Lower leg skin (tissue), 4 donors: ENCODE results near the gene CCM2. TPM values are rescaled to one million over a fixed set of nuclear protein-coding genes. Genes with fewer than 3 reads are reported as not detected.

Experiments
- DNase-seq, 2 donors: peaks; one replicate each; pipeline ENCODE4 v3.0.0-alpha.2; 2019; ENCODE audit warnings: low spot score in 2 of 2
- H3K4me3 ChIP-seq: fragments of 200-600 bp; sonication (generic); 2 replicates; pipeline ENCODE4 v1.5.1; 2017; ENCODE audit warnings: mild to moderate bottlenecking, low read depth; ENCODE audit not compliant: poor library complexity, severe bottlenecking
- POLR2A ChIP-seq, 2 donors: fragments of 450-650 bp; IDR thresholded peaks; one replicate each; pipeline ENCODE4 v1.6.1; 2016 to 2017; ENCODE audit warnings: antibody characterized with exemption in 2 of 2, mild to moderate bottlenecking in 1 of 2, moderate library complexity in 1 of 2
- WGBS, 2 donors: methylation state at CpG; one replicate each; pipeline ENCODE4 v1.1.5; 2018; 5-methylcytosine and 5-hydroxymethylcytosine counted together
- intact Hi-C: fragments of 100-400 bp; cut with DNase I; formaldehyde crosslinking; loops from one replicate; pipeline ENCODE4 v1.15.0; 2023; ENCODE audit warnings: low total_unique reads
- total RNA-seq, 4 donors: library from RNA; depleted of rRNA; stranded (reverse); fragments of >200 nt; gene quantifications; one replicate each; pipeline ENCODE4 v1.1.0, GENCODE V29; 2016
- TF ChIP-seq, protein P1 (sequence below), 3 donors: fragments of 450-650 bp; IDR thresholded peaks; one replicate each; pipeline ENCODE4 v1.5.1; 2016; ENCODE audit warnings: antibody characterized with exemption in 3 of 3, mild to moderate bottlenecking in 3 of 3, moderate library complexity in 2 of 3

Gene CCM2
- 10 to 100 TPM; 25.1 to 45.7 (median 32.6) TPM for total RNA-seq

DNA sequence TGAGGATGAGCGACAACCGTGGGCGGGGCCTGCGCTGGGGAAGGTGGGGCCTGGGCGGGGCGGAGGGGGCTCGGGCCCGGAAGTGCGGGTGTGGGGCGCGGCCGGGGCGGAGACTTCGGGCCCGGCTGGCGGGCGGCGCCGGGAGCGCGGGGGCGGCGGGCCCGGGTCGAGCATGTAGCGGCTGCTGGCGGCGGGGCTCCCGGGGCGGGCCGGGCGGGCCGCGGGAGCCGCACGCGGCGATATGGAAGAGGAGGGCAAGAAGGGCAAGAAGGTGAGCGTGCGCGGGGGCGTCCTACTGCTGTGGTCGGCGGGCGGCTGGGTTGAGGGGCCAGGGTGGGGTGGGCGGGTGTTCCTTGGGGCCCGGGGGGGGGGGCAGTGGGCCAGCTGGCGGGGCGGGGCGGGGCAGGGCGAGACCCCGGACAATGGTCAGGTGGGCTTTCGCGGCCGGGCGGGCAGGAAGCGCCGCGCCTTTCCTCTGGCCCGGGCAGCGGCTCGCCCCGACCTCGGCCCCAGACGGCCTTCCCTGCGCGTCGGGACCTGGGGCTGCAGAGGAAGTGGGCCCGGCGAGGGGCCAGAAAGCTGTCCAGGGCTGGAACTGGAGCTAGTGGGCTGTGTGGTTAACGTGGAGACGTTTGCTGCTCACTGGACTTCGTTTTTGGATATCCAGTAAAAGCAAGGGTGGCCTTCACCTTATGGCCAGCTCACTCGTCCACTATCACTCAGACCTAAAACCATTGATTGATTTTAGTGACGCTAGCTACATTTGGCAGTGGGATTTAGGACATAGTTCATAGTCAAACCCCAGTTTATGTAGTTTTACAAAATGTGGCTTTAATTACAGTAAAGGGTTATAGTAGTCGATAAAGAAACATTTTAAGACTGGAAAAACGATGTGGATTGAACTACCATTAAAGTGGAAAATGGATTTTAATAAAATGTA is at the start of gene CCM2:
TSS of gene CCM2 (plus strand) at position 109 of the 940 bp plus-strand sequence. CDS start at position 242, 133 bp downstream.
- DNase-seq: peak; percentile 43 to 89
- intact Hi-C loops: no loop called here
- 0 to 1% methylated on average over 18 to 26 of the region's 77 CpGs for WGBS, 2 donors
- TF ChIP-seq POLR2A (IDR thresholded peaks at IDR 0.05): no peak
- TF ChIP-seq, protein P1, sequence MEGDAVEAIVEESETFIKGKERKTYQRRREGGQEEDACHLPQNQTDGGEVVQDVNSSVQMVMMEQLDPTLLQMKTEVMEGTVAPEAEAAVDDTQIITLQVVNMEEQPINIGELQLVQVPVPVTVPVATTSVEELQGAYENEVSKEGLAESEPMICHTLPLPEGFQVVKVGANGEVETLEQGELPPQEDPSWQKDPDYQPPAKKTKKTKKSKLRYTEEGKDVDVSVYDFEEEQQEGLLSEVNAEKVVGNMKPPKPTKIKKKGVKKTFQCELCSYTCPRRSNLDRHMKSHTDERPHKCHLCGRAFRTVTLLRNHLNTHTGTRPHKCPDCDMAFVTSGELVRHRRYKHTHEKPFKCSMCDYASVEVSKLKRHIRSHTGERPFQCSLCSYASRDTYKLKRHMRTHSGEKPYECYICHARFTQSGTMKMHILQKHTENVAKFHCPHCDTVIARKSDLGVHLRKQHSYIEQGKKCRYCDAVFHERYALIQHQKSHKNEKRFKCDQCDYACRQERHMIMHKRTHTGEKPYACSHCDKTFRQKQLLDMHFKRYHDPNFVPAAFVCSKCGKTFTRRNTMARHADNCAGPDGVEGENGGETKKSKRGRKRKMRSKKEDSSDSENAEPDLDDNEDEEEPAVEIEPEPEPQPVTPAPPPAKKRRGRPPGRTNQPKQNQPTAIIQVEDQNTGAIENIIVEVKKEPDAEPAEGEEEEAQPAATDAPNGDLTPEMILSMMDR (IDR thresholded peaks at IDR 0.05): no peak
- peak within 1 kb of the TSS; percentile 30 for H3K4me3 ChIP-seq

DNA sequence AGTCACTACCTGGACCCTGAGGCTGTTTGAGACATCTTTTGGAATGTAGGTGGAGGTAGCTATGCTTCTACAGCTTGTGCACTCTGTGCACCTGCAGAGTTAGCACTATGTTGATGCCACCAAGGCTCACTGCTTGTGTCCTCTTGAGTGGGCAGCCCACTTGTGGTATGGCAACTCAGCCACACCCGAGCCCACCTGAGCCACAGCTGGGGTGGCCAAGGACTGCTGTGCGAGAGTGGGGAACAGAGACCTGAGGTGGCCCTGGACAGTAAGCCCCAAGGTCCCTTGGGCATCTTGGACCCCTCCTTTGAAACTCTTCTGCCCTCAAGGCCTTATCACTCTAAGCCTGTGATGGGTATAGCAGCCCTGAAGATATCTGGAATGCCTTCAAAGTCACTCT is 46.8 kb upstream of the CCM2 start:
- intact Hi-C loops: no loop called here
- TF ChIP-seq, protein P1 (IDR thresholded peaks at IDR 0.05): no peak
- TF ChIP-seq POLR2A (IDR thresholded peaks at IDR 0.05): no peak
- 93 to 96% methylated on average over 2 of the region's 2 CpGs for WGBS, 2 donors
- DNase-seq: peak in 1 of 2 donors; percentile 49
- H3K4me3 ChIP-seq: no peak overlapping the region

DNA sequence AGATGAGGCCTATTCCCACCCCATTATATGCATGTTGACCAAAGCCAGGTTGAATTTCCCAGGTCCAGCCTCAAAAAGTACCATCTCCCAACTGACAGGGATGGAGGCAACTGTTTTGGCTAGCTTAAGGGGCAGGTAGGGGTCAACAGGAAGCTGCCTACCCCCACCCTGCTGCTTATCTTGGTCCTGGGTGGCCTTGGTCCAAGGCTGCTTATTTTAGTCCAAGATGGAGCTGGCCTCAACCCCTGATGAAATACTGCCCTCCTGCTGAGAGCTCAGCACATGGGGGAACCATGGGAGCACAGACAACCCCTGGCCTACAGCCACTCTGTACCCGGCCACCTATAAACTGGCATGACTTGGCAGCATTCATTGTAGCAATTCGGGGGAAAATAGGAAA is 44.3 kb upstream of the CCM2 start:
- H3K4me3 ChIP-seq: no peak overlapping the region
- peak in 1 of 2 donors; percentile 28 for DNase-seq
- 78 to 85% methylated on average over 2 of the region's 2 CpGs for WGBS, 2 donors
- intact Hi-C loops: no loop called here
- TF ChIP-seq, protein P1 (IDR thresholded peaks at IDR 0.05): no peak
- TF ChIP-seq POLR2A (IDR thresholded peaks at IDR 0.05): no peak

DNA sequence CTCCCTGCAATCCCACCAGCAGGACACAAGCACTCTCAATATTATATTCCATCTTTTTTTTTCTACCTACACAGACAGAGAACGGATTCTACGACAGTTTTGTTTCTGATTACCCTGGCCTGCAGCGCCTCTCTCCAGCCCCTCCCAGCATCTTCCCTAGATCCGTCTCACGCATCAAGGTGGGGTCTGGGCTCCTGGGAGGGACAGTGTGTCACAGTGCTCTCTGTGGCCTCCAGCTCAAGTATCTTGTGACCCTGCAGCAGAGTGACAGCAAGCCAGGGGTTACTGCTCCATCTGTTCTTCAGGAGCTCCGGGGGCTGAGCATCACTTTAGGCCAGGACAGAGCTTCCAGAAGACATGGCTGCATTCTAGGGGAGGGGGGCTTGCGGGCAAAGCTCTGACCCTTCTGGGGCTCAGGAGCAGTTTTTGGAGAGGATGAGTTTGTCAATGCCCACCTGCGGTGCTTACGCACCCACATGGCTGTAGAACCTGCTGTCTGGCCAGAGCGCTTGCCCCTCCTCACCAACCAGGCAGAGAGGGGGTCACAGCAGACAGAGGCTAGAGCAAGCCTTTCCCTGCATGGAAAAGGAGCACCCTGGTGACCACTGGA is 43.7 kb upstream of the CCM2 start:
- DNase-seq: peak in 1 of 2 donors; percentile 59
- intact Hi-C loops: no loop called here
- H3K4me3 ChIP-seq: no peak overlapping the region
- 91% methylated on average over 9 to 10 of the region's 10 CpGs for WGBS, 2 donors
- no peak for TF ChIP-seq POLR2A (IDR thresholded peaks at IDR 0.05)
- TF ChIP-seq, protein P1 (IDR thresholded peaks at IDR 0.05): no peak

DNA sequence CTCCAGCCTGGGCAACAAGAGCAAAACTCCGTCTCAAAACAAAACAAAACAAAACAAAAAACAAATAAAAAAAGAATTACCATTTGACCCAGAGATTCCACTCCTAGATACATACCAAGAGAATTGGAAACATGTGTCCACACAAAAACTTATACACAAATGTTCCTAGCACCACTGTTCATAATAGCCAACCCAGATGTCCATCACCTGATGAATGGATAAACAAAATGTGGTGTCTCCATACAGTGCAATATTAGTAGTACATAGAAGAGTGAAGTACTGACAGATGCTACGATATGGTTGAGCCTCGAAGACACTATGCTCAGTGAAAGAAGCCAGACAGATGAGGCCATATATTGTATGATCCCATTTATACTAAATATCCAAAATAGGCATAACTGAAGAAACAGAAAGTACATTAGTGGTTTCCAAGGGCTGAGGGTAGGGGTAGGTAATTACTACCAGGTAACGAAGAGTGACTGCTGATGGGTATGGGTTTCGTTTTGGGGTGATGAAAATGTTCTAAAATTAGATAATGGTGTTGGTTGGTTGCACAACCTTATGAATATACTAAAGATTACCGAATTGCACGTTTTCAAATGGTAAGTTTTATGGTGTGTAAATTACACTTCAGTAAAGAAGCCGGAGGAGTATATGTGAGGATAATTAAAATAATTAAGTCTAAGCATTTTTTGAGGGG is 41.2 kb upstream of the CCM2 start:
- intact Hi-C loops: no loop called here
- DNase-seq: no peak
- no peak overlapping the region for H3K4me3 ChIP-seq
- TF ChIP-seq, protein P1 (IDR thresholded peaks at IDR 0.05): no peak
- no peak for TF ChIP-seq POLR2A (IDR thresholded peaks at IDR 0.05)
- WGBS, 2 donors: 56 to 64% methylated on average over 8 of the region's 8 CpGs
